A549 (cell line): ENCODE results near the gene LOXL4. TPM values are rescaled to one million over a fixed set of nuclear protein-coding genes. Genes with fewer than 3 reads are reported as not detected.

Experiments used
- ATAC-seq, 2 experiments: fragments of 200-7000 bp in 1 of 2; fragments of >200 bp in 1 of 2; cut with Nextera tagmentation in 1 of 2; cut with Tn5 transposase in 1 of 2; 3 replicates each; pipeline versions ENCODE4 v1.8.0 to v1.9.1; 2018 to 2020; ENCODE audit warnings: mild to moderate bottlenecking in 1 of 2, moderate library complexity in 1 of 2
- CTCF ChIA-PET: fragments of 300-600 bp; sonication (Branson Sonifier 250); formaldehyde crosslinking; extraction: SDS; loops from one replicate; lab custom pipeline; 2021; ENCODE audit warnings: antibody characterized with exemption, inconsistent platforms; lab: Yijun Ruan, JAX
- POLR2A ChIA-PET: fragments of 350-600 bp; formaldehyde crosslinking; extraction: SDS; loops from one replicate; lab custom pipeline; 2021; ENCODE audit warnings: antibody characterized with exemption, inconsistent platforms; lab: Yijun Ruan, JAX
- DNase-seq, 2 experiments: peaks; one replicate each; pipeline versions ENCODE4 v3.0.0 to v3.0.0-alpha.2; 2011 to 2016; ENCODE audit warnings: low read depth in 1 of 2, low spot score in 1 of 2
- FAIRE-seq: peaks from 2 replicates; lab custom pipeline; 2011; peaks lifted over from hg19 to GRCh38; lab: Jason Lieb, UNC
- H3K27ac ChIP-seq, 2 experiments: fragments of >200 bp; sonication (Bioruptor Twin); formaldehyde crosslinking; 3 replicates each; pipeline ENCODE4 v1.5.1; 2016 to 2017
- H3K4me1 ChIP-seq: fragments of >200 bp; sonication (Bioruptor Twin); formaldehyde crosslinking; 3 replicates; pipeline ENCODE4 v1.6.1; 2016
- H3K4me2 ChIP-seq: fragments of >200 bp; sonication (Bioruptor Twin); formaldehyde crosslinking; 3 replicates; pipeline ENCODE4 v1.6.1; 2016
- H3K4me3 ChIP-seq: fragments of >200 bp; sonication (Bioruptor Twin); formaldehyde crosslinking; 3 replicates; pipeline ENCODE4 v1.5.1; 2016
- H3K9me3 ChIP-seq: fragments of >200 bp; sonication (Bioruptor Twin); formaldehyde crosslinking; 3 replicates; pipeline ENCODE4 v1.6.1; 2016
- BHLHE40 ChIP-seq: IDR thresholded peaks from 2 replicates; pipeline ENCODE4 v1.6.1; 2012; ENCODE audit warnings: low read depth, low read length, inconsistent platforms
- CBX8 ChIP-seq: fragments of 200-600 bp; sonication (generic); IDR thresholded peaks from 2 replicates; pipeline ENCODE4 v1.6.1; 2016
- CHD2 ChIP-seq: fragments of 150-350 bp; IDR thresholded peaks from 2 replicates; pipeline ENCODE4 v1.6.1; 2014; ENCODE audit warnings: low read length; ENCODE audit not compliant: partially characterized antibody
- EHMT2 ChIP-seq: fragments of 200-600 bp; sonication (generic); IDR thresholded peaks from 2 replicates; pipeline ENCODE4 v1.6.1; 2016; ENCODE audit warnings: antibody characterized with exemption, low read depth, mild to moderate bottlenecking, moderate library complexity
- FOSL2 ChIP-seq, 2 experiments: fragments of 450-650 bp in 1 of 2; fragments of >200 bp in 1 of 2; sonication (Bioruptor Twin) in 1 of 2; formaldehyde crosslinking; IDR thresholded peaks; 2 replicates each; pipeline versions ENCODE4 v1.5.0 to v1.6.1; 2016 to 2020; ENCODE audit warnings: mild to moderate bottlenecking in 1 of 2, moderate library complexity in 1 of 2
- FOXS1 ChIP-seq: fragments of 250-450 bp; sonication (Bioruptor Pico); IDR thresholded peaks from 2 replicates; pipeline ENCODE4 v1.5.0; 2020; ENCODE audit warnings: mild to moderate bottlenecking, moderate library complexity
- HDAC2 ChIP-seq: fragments of 200-600 bp; sonication (generic); IDR thresholded peaks from 2 replicates; pipeline ENCODE4 v1.6.1; 2016
- HEYL ChIP-seq: fragments of 250-450 bp; sonication (Bioruptor Pico); IDR thresholded peaks from 2 replicates; pipeline ENCODE4 v1.8.0; 2021; ENCODE audit warnings: mild to moderate bottlenecking, moderate library complexity
- HMGXB4 ChIP-seq: fragments of 250-450 bp; sonication (Bioruptor Pico); IDR thresholded peaks from 2 replicates; pipeline ENCODE4 v1.5.0; 2021; ENCODE audit warnings: mild to moderate bottlenecking, moderate library complexity, borderline replicate concordance
- HOXB5 ChIP-seq: fragments of 250-450 bp; sonication (Bioruptor Pico); IDR thresholded peaks from 2 replicates; pipeline ENCODE4 v1.5.0; 2020; ENCODE audit warnings: mild to moderate bottlenecking, moderate library complexity
- JUNB ChIP-seq: fragments of >200 bp; sonication (Bioruptor Twin); formaldehyde crosslinking; IDR thresholded peaks from 2 replicates; pipeline ENCODE4 v1.6.1; 2016
- KDM1A ChIP-seq: fragments of 200-600 bp; sonication (generic); IDR thresholded peaks from 2 replicates; pipeline ENCODE4 v1.6.1; 2016; ENCODE audit warnings: low read depth, mild to moderate bottlenecking
- MAZ ChIP-seq: fragments of 150-350 bp; IDR thresholded peaks from 2 replicates; pipeline ENCODE4 v1.6.1; 2014; ENCODE audit warnings: antibody characterized with exemption, low read depth, low read length, borderline replicate concordance
- NPAS2 ChIP-seq: fragments of 250-450 bp; sonication (Bioruptor Pico); IDR thresholded peaks from 2 replicates; pipeline ENCODE4 v1.8.0; 2022; ENCODE audit warnings: mild to moderate bottlenecking, moderate library complexity, borderline replicate concordance
- NR3C1 ChIP-seq: fragments of >200 bp; sonication (Bioruptor Twin); formaldehyde crosslinking; IDR thresholded peaks from 3 replicates; pipeline ENCODE4 v1.6.1; 2017
- RAD21 ChIP-seq, 2 experiments: fragments of >200 bp in 1 of 2; sonication (Bioruptor Twin) in 1 of 2; formaldehyde crosslinking in 1 of 2; IDR thresholded peaks in 1 of 2; conservative IDR thresholded peaks in 1 of 2; 2 replicates in 1 of 2; 3 replicates in 1 of 2; pipeline ENCODE4 v1.6.1; 2012 to 2018; ENCODE audit warnings: inconsistent platforms in 1 of 2
- RARB ChIP-seq: fragments of 250-450 bp; sonication (Bioruptor Pico); IDR thresholded peaks from 2 replicates; pipeline ENCODE4 v1.8.0; 2021; ENCODE audit warnings: mild to moderate bottlenecking, moderate library complexity
- RNF2 ChIP-seq: fragments of 200-600 bp; sonication (generic); IDR thresholded peaks from 2 replicates; pipeline ENCODE4 v1.6.1; 2016; ENCODE audit warnings: low read depth, mild to moderate bottlenecking, antibody characterized with exemption, moderate library complexity, borderline replicate concordance
- SREBF2 ChIP-seq: fragments of 450-650 bp; IDR thresholded peaks from 2 replicates; pipeline ENCODE4 v1.6.1; 2014; ENCODE audit warnings: mild to moderate bottlenecking, moderate library complexity
- ZC3H11A ChIP-seq: fragments of 450-650 bp; IDR thresholded peaks from 2 replicates; pipeline ENCODE4 v1.6.1; 2014; ENCODE audit warnings: antibody characterized with exemption, mild to moderate bottlenecking
- ZNF302 ChIP-seq: fragments of 250-450 bp; sonication (Bioruptor Pico); IDR thresholded peaks from 2 replicates; pipeline ENCODE4 v1.9.0; 2021; ENCODE audit warnings: inconsistent platforms, mild to moderate bottlenecking, moderate library complexity
- ZSCAN20 ChIP-seq: fragments of 250-450 bp; sonication (Bioruptor Pico); IDR thresholded peaks from 2 replicates; pipeline ENCODE4 v1.8.0; 2022; ENCODE audit warnings: mild to moderate bottlenecking, moderate library complexity
- WGBS: methylation state at CpG from one replicate; pipeline ENCODE4 v1.1.6; 2017; ENCODE audit errors: missing lambda C conversion rate; 5-methylcytosine and 5-hydroxymethylcytosine counted together
- polyA plus RNA-seq, 4 experiments: library from polyadenylated mRNA; depleted of rRNA in 3 of 4; stranded (reverse); fragments of >200 nt; fragmentation: RNase III in 1 of 4; extraction: RNeasy Plus Mini Kit Qiagen cat#74134 plus additional on column Dnase treatment in 1 of 4; gene quantifications; 2 replicates in 3 of 4; 3 replicates in 1 of 4; pipeline ENCODE4 v1.2.3, GENCODE V29; 2011 to 2017
- TF ChIP-seq, protein P1 (sequence below): fragments of >200 bp; sonication (Bioruptor Twin); formaldehyde crosslinking; IDR thresholded peaks from 3 replicates; pipeline ENCODE4 v1.5.1; 2016
- TF ChIP-seq, protein P2 (sequence below): IDR thresholded peaks from 2 replicates; pipeline ENCODE4 v1.6.1; 2012
- TF ChIP-seq, protein P3 (sequence below): fragments of 250-450 bp; sonication (Bioruptor Pico); IDR thresholded peaks from 2 replicates; pipeline ENCODE4 v1.5.0; 2020; ENCODE audit warnings: low read depth, mild to moderate bottlenecking, moderate library complexity
- TF ChIP-seq, protein P4 (sequence below): fragments of 150-350 bp; IDR thresholded peaks from 2 replicates; pipeline ENCODE4 v1.6.1; 2014; ENCODE audit warnings: low read depth, mild to moderate bottlenecking, low read length

LOXL4 gene
- polyA plus RNA-seq, 2 of the 4 experiments (the other 2 are of a cell fraction): 1.6 to 2.1 TPM

DNA sequence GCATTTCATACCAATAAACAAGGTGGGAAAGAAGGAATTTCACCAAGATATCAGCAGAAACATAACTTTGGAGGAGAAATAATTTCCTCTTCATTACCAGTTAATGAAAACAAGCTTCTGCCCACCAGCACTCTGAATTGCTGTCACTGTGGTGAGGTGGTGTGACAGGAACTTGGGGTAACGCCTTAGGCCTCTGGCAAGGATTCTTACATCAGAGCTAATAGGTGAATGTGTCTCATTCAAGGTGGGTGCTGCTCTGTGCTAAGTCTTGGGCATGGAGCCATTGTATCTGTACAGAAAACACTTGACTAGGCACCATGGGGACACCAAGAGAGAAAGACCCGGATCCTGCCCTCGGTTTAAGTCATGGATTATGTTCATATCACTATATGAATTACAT, 8.3 kb upstream of the LOXL4 start:
- Histone ChIP-seq H3K27ac (no peak overlapping the region), H3K9me3 (0 out of 3 replicates have a peak, but pooled peaks cover 2% of the 10 kb centered on the region), H3K4me1 (no peaks in the 10 kb centered on the region), H3K4me3 (no peak overlapping the region), H3K4me2 (no peak overlapping the region)
- ATAC-seq: no peak
- TF ChIP-seq HDAC2 (no peak), CBX8 (no peak), EHMT2 (no peak), FOSL2 (IDR thresholded peaks at IDR 0.05) (no peak), FOSL2 (CRISPR knock-in tag; IDR thresholded peaks at IDR 0.05) (no peak), RNF2 (no peak), JUNB (no peak), BHLHE40 (no peak), HMGXB4 (CRISPR knock-in tag) (no peak), ZC3H11A (no peak), ZSCAN20 (CRISPR knock-in tag) (no peak), SREBF2 (no peak), HEYL (CRISPR knock-in tag) (no peak), NPAS2 (no peak), KDM1A (no peak), RARB (CRISPR knock-in tag) (no peak)
- TF ChIP-seq, protein P1, sequence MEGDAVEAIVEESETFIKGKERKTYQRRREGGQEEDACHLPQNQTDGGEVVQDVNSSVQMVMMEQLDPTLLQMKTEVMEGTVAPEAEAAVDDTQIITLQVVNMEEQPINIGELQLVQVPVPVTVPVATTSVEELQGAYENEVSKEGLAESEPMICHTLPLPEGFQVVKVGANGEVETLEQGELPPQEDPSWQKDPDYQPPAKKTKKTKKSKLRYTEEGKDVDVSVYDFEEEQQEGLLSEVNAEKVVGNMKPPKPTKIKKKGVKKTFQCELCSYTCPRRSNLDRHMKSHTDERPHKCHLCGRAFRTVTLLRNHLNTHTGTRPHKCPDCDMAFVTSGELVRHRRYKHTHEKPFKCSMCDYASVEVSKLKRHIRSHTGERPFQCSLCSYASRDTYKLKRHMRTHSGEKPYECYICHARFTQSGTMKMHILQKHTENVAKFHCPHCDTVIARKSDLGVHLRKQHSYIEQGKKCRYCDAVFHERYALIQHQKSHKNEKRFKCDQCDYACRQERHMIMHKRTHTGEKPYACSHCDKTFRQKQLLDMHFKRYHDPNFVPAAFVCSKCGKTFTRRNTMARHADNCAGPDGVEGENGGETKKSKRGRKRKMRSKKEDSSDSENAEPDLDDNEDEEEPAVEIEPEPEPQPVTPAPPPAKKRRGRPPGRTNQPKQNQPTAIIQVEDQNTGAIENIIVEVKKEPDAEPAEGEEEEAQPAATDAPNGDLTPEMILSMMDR: no peak
- WGBS: 15% methylated on average over 3 of the region's 3 CpGs
- DNase-seq: no peak
- FAIRE-seq: no peak
- CTCF ChIA-PET: interaction anchor here (0.7 to 2.4 kb wide), 4 partner anchors 9 to 106 kb away, joined by 3 to 6 read pairs (median 4); partner anchors contain the start of gene LOXL4
- POLR2A ChIA-PET: no interaction called here

DNA sequence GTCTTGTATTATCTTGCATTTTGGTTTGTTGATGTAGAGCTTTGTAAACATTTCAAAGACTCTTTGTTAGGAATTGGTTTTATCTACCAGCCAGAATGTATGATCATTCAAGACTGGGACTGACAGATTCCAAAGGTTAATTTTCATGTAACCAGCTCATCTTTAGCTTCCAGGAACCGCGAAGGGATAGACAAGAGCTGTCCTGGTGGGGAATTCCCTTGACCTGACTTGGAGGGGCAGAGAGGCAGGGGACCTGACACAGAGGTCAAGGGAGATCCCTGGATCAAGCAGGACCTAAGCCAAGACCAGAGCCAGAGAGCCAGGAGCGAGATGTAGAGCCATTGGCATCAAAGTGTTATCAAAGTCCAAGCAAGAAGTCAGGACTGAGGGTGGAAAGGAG, 6.6 kb upstream of the LOXL4 start:
- TF ChIP-seq ZSCAN20 (CRISPR knock-in tag) (no peak), FOXS1 (CRISPR knock-in tag) (no peak), NR3C1 (no peak), CHD2 (no peak), HOXB5 (CRISPR knock-in tag) (no peak), ZC3H11A (no peak), MAZ (no peak), BHLHE40 (no peak), RAD21 (conservative IDR thresholded peaks at IDR 0.05 in 1 of 2, IDR thresholded peaks at IDR 0.05 in 1 of 2) (no peak), ZNF302 (CRISPR knock-in tag) (no peak), CBX8 (no peak)
- TF ChIP-seq, protein P2, sequence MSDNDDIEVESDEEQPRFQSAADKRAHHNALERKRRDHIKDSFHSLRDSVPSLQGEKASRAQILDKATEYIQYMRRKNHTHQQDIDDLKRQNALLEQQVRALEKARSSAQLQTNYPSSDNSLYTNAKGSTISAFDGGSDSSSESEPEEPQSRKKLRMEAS: no peak
- TF ChIP-seq, protein P3, sequence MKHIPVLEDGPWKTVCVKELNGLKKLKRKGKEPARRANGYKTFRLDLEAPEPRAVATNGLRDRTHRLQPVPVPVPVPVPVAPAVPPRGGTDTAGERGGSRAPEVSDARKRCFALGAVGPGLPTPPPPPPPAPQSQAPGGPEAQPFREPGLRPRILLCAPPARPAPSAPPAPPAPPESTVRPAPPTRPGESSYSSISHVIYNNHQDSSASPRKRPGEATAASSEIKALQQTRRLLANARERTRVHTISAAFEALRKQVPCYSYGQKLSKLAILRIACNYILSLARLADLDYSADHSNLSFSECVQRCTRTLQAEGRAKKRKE (CRISPR knock-in tag): no peak
- TF ChIP-seq, protein P4, sequence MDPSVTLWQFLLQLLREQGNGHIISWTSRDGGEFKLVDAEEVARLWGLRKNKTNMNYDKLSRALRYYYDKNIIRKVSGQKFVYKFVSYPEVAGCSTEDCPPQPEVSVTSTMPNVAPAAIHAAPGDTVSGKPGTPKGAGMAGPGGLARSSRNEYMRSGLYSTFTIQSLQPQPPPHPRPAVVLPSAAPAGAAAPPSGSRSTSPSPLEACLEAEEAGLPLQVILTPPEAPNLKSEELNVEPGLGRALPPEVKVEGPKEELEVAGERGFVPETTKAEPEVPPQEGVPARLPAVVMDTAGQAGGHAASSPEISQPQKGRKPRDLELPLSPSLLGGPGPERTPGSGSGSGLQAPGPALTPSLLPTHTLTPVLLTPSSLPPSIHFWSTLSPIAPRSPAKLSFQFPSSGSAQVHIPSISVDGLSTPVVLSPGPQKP: no peak
- TF ChIP-seq, all 56 proteins: peak for 0
- ATAC-seq: no peak

More for the DNA sequence above, 6.6 kb upstream of the LOXL4 start:
- DNase-seq (no peak), FAIRE-seq (no peak)
- H3K4me2 ChIP-seq: no peak overlapping the region
- H3K4me3 ChIP-seq: no peak overlapping the region
- POLR2A ChIA-PET: no interaction called here
- H3K27ac ChIP-seq: no peak overlapping the region
- CTCF ChIA-PET: interaction anchor here (0.7 to 1.6 kb wide), 3 partner anchors 20 to 129 kb away, joined by 4 to 5 read pairs (median 4); no protein-coding TSS in a partner anchor
- 0 out of 3 replicates have a peak, but pooled peaks cover 2% of the 10 kb centered on the region for H3K9me3 ChIP-seq
- 75% methylated on average over 3 of the region's 3 CpGs for WGBS
- peaks cover 11% of the 10 kb centered on the region for H3K4me1 ChIP-seq
